ENCODE measurements around the gene COX8A. TPM values are rescaled to one million over a fixed set of nuclear protein-coding genes. Genes with fewer than 3 reads are reported as not detected.

Gene COX8A
- total and polyA plus RNA-seq, 2 of the 8 experiments (the other 6 are each of a cell fraction or from before 2014, with no cell fraction given), result 365 to 1,720 TPM

DNA sequence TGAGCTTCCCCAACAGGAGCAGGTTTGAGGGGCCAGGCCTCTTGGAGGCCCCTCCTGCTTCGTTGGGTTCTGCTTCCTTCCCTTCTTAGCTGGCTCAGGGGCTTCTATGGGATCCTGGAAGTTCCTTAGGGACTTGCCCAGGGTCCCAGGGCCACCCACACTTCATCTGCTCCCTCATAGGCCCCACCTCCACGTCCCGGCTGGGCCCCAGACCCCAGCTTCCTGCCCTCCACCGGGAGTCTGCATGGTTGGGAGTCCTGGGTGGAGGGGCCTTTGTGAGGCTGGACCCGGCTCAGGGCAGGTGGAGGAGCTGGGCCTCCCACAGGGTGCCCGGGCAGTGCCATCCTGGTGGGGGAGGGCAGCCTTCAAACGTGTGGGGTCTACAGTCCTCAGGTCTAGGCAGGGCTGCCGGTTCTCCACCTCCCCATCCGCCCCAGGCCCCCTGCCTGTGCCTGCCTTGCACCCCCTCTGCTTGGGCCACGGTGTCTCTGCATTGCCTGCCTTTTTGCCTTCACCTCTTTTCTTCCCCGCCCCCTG, 23.4 kb downstream of the COX8A start:
- Histone ChIP-seq H3K27ac (ENCODE audit: low read depth, low read length) (no peak overlapping the region), H3K56ac (replicated peaks; ENCODE audit: insufficient read length, low read depth, low read length) (no peak overlapping the region), H3K9ac (replicated peaks in 1 of 4; ENCODE audit: extremely low read depth in 1 of 4, low read depth in 3 of 4, low read length in 3 of 4) (no peak overlapping the region), H3K23ac (ENCODE audit: insufficient read length) (no peak overlapping the region), H2BK120ac (replicated peaks; ENCODE audit: low read depth, low read length) (no peak overlapping the region), H2BK5ac (ENCODE audit: low read depth, low read length) (no peak overlapping the region), H3K4me1 (replicated peaks in 1 of 4; ENCODE audit: control insufficient read depth in 3 of 4, insufficient read depth in 4 of 4, low read length in 3 of 4) (peaks cover 2 to 23% (median 9%) of the 10 kb centered on the region in 4 experiments; a peak in 6 of 7 replicates), H4K91ac (replicated peaks; ENCODE audit: insufficient read length, low read length) (peak overlapping the region; percentile 27), H3K36me3 (ENCODE audit: control insufficient read depth in 2 of 4, insufficient read depth in 4 of 4, low read length in 3 of 4) (peaks cover 7 to 24% (median 15%) of the 10 kb centered on the region in 4 experiments), H3K79me1 (ENCODE audit: low read depth, low read length) (peaks cover 13% of the 10 kb centered on the region), H3K27me3 (replicated peaks in 1 of 4; ENCODE audit: control insufficient read depth in 3 of 4, extremely low read depth in 1 of 4, insufficient read depth in 3 of 4, low read length in 3 of 4) (peaks cover 5 to 24% (median 16%) of the 10 kb centered on the region in 4 experiments; a peak in 6 of 7 replicates), H3K18ac (ENCODE audit: extremely low read depth, low read length) (no peak overlapping the region), H4K20me1 (replicated peaks in 1 of 2; ENCODE audit: control insufficient read depth in 1 of 2, insufficient read depth in 2 of 2, low read length in 2 of 2) (peaks cover 6 to 34% of the 10 kb centered on the region in 2 experiments), H2AK5ac (ENCODE audit: low read depth, low read length) (no peak overlapping the region), H4K8ac (ENCODE audit: extremely low read depth, insufficient read depth, low read length) (no peak overlapping the region), H3K4me3 (ENCODE audit: extremely low read depth in 1 of 4, insufficient read depth in 2 of 4, low read depth in 3 of 4, low read length in 4 of 4) (peak overlapping the region in 1 of 4 experiments; percentile 61; a peak in 2 of 8 replicates), H3K4ac (replicated peaks; ENCODE audit: insufficient read length, low read depth, low read length) (no peak overlapping the region), H3K79me2 (ENCODE audit: control insufficient read depth in 1 of 2, insufficient read depth in 2 of 2, low read length in 2 of 2) (peaks cover 0 to 2% of the 10 kb centered on the region in 2 experiments; a peak in 1 of 4 replicates), H2BK15ac (ENCODE audit: low read length) (no peak overlapping the region), H3K4me2 (ENCODE audit: insufficient read depth in 1 of 2, low read depth in 2 of 2, low read length in 2 of 2) (peak overlapping the region; percentile 70 to 98; a peak in 2 of 4 replicates), H4K5ac (ENCODE audit: insufficient read length, low read depth, low read length) (no peak overlapping the region), H3K23me2 (ENCODE audit: low read depth, low read length) (peaks cover 18% of the 10 kb centered on the region; the same call in 1 of the 2 replicates), H2BK20ac (ENCODE audit: low read length) (no peak overlapping the region), H3K9me3 (ENCODE audit: insufficient read depth in 2 of 2, low read depth in 1 of 2, low read length in 1 of 2) (no peaks in the 10 kb centered on the region), H2BK12ac (ENCODE audit: low read depth, low read length) (no peak overlapping the region), H3K14ac (ENCODE audit: insufficient read length) (no peak overlapping the region), H2AFZ (ENCODE audit: low read length) (no peak overlapping the region)
- no peak for DNase-seq (ENCODE audit: low read depth in 1 of 2, low spot score in 2 of 2)
- ChIA-PET POLR2A (ENCODE audit: partially characterized antibody) (interaction anchor here (0.7 to 5.1 kb wide), 11 partner anchors 9 to 223 kb away, joined by 3 to 46 read pairs (median 4); partner anchors contain the start of genes COX8A and FERMT3), CTCF (ENCODE audit: partially characterized antibody) (interaction anchor here (0.7 to 6.8 kb wide), 10 partner anchors 8 to 226 kb away, joined by 3 to 171 read pairs (median 4); no protein-coding TSS in a partner anchor)
- FAIRE-seq, result no peak
- WGBS, 2 experiments (ENCODE audit: extremely low coverage in 1 of 2, insufficient coverage in 1 of 2, insufficient read length in 1 of 2, insufficient replicate concordance in 2 of 2, low coverage in 1 of 2, low lambda C conversion rate in 2 of 2, missing lambda C conversion rate in 1 of 2), result 72% methylated on average over 10 of the region's 11 CpGs; no CpG with 5 or more reads in 1 of the 2 experiments
- TF ChIP-seq ASH2L (IDR thresholded peaks at IDR 0.05; ENCODE audit: low read length) (no peak), SIRT6 (IDR thresholded peaks at IDR 0.05; ENCODE audit: low read length) (no peak)
